Pancreas (tissue), 10 donors: ENCODE results near the gene DHRSX. TPM values are rescaled to one million over a fixed set of nuclear protein-coding genes. Genes with fewer than 3 reads are reported as not detected.

Experiments used
- ATAC-seq, 4 donors: fragments of 200-7000 bp; cut with Tn5 transposase; one replicate each; pipeline versions ENCODE4 v1.8.0 to v1.9.1; 2020; ENCODE audit warnings: mild to moderate bottlenecking in 4 of 4, moderate library complexity in 4 of 4
- DNase-seq, 6 donors: peaks; one replicate each; pipeline ENCODE4 v3.0.0-alpha.2; 2020
- FAIRE-seq: peaks from 2 replicates; lab custom pipeline; 2012; peaks lifted over from hg19 to GRCh38; lab: Jason Lieb, UNC
- H3K27ac ChIP-seq, 4 donors: fragments of 200-600 bp; sonication (generic); 1 replicate in 3 of 4; 2 replicates in 1 of 4; pipeline versions ENCODE4 v1.5.0 to v1.8.0; 2020
- H3K27me3 ChIP-seq, 4 donors: fragments of 200-600 bp; one replicate each; pipeline ENCODE4 v1.8.0; 2021
- H3K36me3 ChIP-seq, 3 donors: fragments of 200-600 bp; sonication (generic) in 1 of 3; one replicate each; pipeline versions ENCODE4 v1.5.0 to v1.8.0; 2020 to 2021
- H3K4me1 ChIP-seq, 3 donors: fragments of 200-600 bp; one replicate each; pipeline ENCODE4 v1.8.0; 2021
- H3K4me3 ChIP-seq, 4 donors: fragments of 200-600 bp; sonication (generic) in 2 of 4; one replicate each; pipeline versions ENCODE4 v1.5.0 to v1.8.0; 2020 to 2021
- H3K9me3 ChIP-seq, 4 donors: fragments of 200-600 bp; one replicate each; pipeline ENCODE4 v1.8.0; 2021
- CTCF ChIP-seq, 4 donors: fragments of 200-600 bp; sonication (generic) in 3 of 4; IDR thresholded peaks; one replicate each; pipeline versions ENCODE4 v1.5.0 to v1.8.0; 2021; ENCODE audit warnings: antibody characterized with exemption in 4 of 4
- WGBS, 2 donors: extraction: QIAGEN DNeasy Blood & Tissue Kit; methylation state at CpG; one replicate each; pipeline ENCODE4 v1.1.7; 2013; 5-methylcytosine and 5-hydroxymethylcytosine counted together
- intact Hi-C, 3 donors: fragments of 100-400 bp; cut with DNase I; formaldehyde crosslinking; loops; one replicate each; pipeline versions ENCODE4 v1.11.1 to v1.14.2; 2022
- polyA plus RNA-seq, 2 donors: library from polyadenylated mRNA; stranded (reverse); fragments of 200-250 nt; gene quantifications; one replicate each; pipeline ENCODE4 v1.2.3, GENCODE V29; 2013
- total RNA-seq, 6 donors: library from RNA; stranded (reverse); fragmentation: NEBNext Ultra II Directional in 4 of 6; extraction: Animal tissue kit (Norgen Biotek cat#: 25700) in 4 of 6; gene quantifications; one replicate each; pipeline versions ENCODE4 v1.2.1 to v1.2.4, GENCODE V29; 2021 to 2023
- donor health status: healthy with polysubstance abuse.
- donor health status: DM: no; HTN: no; CAD: no; lungs with moderate emphysema.
- donor health status: DM: no; HTN: no; CAD: no.
- donor health status: control.
- donor health status: control.
- donor health status: Bipolar disorder and iron deficiency.
- donor health status: DM: yes; HTN: yes; CAD: no.
- donor health status: DM: no; HTN: no; CAD: no.
- donor health status: DM: no; HTN: no; CAD: no.
- donor health status: DM: yes; HTN: yes; CAD: no.

The DHRSX gene
- total and polyA plus RNA-seq, 8 donors: 8.1 to 26.5 (median 17.2) TPM

GRCh38 chrX:2336181-2336580 lies 164.6 kb downstream of the DHRSX start:
- Histone ChIP-seq H3K4me3 (no peak overlapping the region), H3K27me3 (no peaks in the 10 kb centered on the region), H3K27ac (no peak overlapping the region), H3K36me3 (no peaks in the 10 kb centered on the region), H3K9me3 (no peaks in the 10 kb centered on the region), H3K4me1 (no peaks in the 10 kb centered on the region)
- DNase-seq (no peak), ATAC-seq (no peak), FAIRE-seq (no peak)
- TF ChIP-seq CTCF (IDR thresholded peaks at IDR 0.05): no peak
- intact Hi-C loops: no loop called here
- WGBS, 2 donors: 97% methylated on average over 7 of the region's 7 CpGs

GRCh38 chrX:2334237-2334636 lies 166.5 kb downstream of the DHRSX start:
- no peak for ATAC-seq
- no peaks in the 10 kb centered on the region for H3K27me3 ChIP-seq
- no peak for DNase-seq
- no peak for FAIRE-seq
- intact Hi-C loops: no loop called here
- H3K4me3 ChIP-seq: no peak overlapping the region
- 91 to 97% methylated on average over 9 of the region's 9 CpGs for WGBS, 2 donors
- TF ChIP-seq CTCF (IDR thresholded peaks at IDR 0.05): no peak
- H3K27ac ChIP-seq: no peak overlapping the region
- no peaks in the 10 kb centered on the region for H3K9me3 ChIP-seq
- no peaks in the 10 kb centered on the region for H3K4me1 ChIP-seq
- no peaks in the 10 kb centered on the region for H3K36me3 ChIP-seq

- Histone ChIP-seq H3K36me3 (no peaks in the 10 kb centered on the region), H3K9me3 (no peaks in the 10 kb centered on the region), H3K4me1 (no peaks in the 10 kb centered on the region), H3K27me3 (no peaks in the 10 kb centered on the region), H3K27ac (no peak overlapping the region), H3K4me3 (no peak overlapping the region)
- WGBS, 2 donors: 90 to 95% methylated on average over 4 of the region's 4 CpGs
- ATAC-seq (no peak), FAIRE-seq (no peak), DNase-seq (no peak)
- TF ChIP-seq CTCF (IDR thresholded peaks at IDR 0.05): no peak
- intact Hi-C loops: no loop called here
These were observed 168.5 kb downstream of the DHRSX start for GRCh38 chrX:2332252-2332651.

- Histone ChIP-seq H3K4me3 (no peak overlapping the region), H3K9me3 (no peaks in the 10 kb centered on the region), H3K27ac (no peak overlapping the region), H3K36me3 (no peaks in the 10 kb centered on the region), H3K4me1 (no peaks in the 10 kb centered on the region), H3K27me3 (no peaks in the 10 kb centered on the region)
- no peak for DNase-seq
- no peak for TF ChIP-seq CTCF (IDR thresholded peaks at IDR 0.05)
- WGBS, 2 donors: 93 to 100% methylated on average over 3 of the region's 3 CpGs
- ATAC-seq: no peak
- intact Hi-C loops: no loop called here
- FAIRE-seq: no peak
These were observed 169.9 kb downstream of the DHRSX start for GRCh38 chrX:2330910-2331309.

- no peaks in the 10 kb centered on the region for H3K27me3 ChIP-seq
- no peak overlapping the region for H3K4me3 ChIP-seq
- H3K9me3 ChIP-seq: no peaks in the 10 kb centered on the region
- TF ChIP-seq CTCF (IDR thresholded peaks at IDR 0.05): no peak
- FAIRE-seq: no peak
- WGBS, 2 donors: 71 to 91% methylated on average over 2 of the region's 2 CpGs
- DNase-seq: no peak
- no peak for ATAC-seq
- intact Hi-C loops: no loop called here
- H3K27ac ChIP-seq: no peak overlapping the region
- H3K36me3 ChIP-seq: no peaks in the 10 kb centered on the region
- H3K4me1 ChIP-seq: no peaks in the 10 kb centered on the region
These were observed 170.3 kb downstream of the DHRSX start for GRCh38 chrX:2330487-2330886.
